PFSK-1 (cell line): ENCODE data around the gene MCRIP1.

Source experiments
- POLR2AphosphoS5 ChIP-seq: IDR thresholded peaks from 2 replicates; pipeline ENCODE4 v1.6.1; 2012; ENCODE audit warnings: low read depth, mild to moderate bottlenecking, control low read depth, low read length, moderate library complexity
- REST ChIP-seq, 2 experiments: IDR thresholded peaks; 2 replicates each; pipeline versions ENCODE4 v1.6.1 to v1.8.0; 2011 to 2012; ENCODE audit warnings: low read depth in 2 of 2, low read length in 2 of 2, control low read depth in 1 of 2, inconsistent platforms in 1 of 2, mild to moderate bottlenecking in 1 of 2, moderate library complexity in 1 of 2; ENCODE audit not compliant: insufficient read depth in 1 of 2
- SIN3A ChIP-seq: IDR thresholded peaks from 2 replicates; pipeline ENCODE4 v1.6.1; 2012; ENCODE audit warnings: mild to moderate bottlenecking, low read length, moderate library complexity, borderline replicate concordance; ENCODE audit not compliant: insufficient read depth
- TAF1 ChIP-seq: IDR thresholded peaks from 2 replicates; pipeline ENCODE4 v1.6.1; 2012; ENCODE audit warnings: low read length, control low read depth, borderline replicate concordance; ENCODE audit not compliant: insufficient read depth

- no peak for TF ChIP-seq SIN3A
- TF ChIP-seq TAF1 = no peak
- TF ChIP-seq POLR2AphosphoS5 = no peak
- no peak for TF ChIP-seq REST (IDR thresholded peaks at IDR 0.05; ENCODE audit: insufficient read depth in 1 of 2, low read depth in 2 of 2, low read length in 2 of 2)
Measured at GRCh38 chr17:81828656-81829055, 4.4 kb downstream of the MCRIP1 start.
